Endothelial cell of umbilical vein (primary cell): Measurements from ENCODE around the gene TPK1. TPM values are rescaled to one million over a fixed set of nuclear protein-coding genes. Genes with fewer than 3 reads are reported as not detected.

Source experiments
- BruUV-seq: library from RNA; stranded (reverse); fragments of 400-500 nt; replicated peaks from 2 replicates; lab custom pipeline; 2021; lab: Mats Ljungman, UMichigan
- CTCF ChIA-PET: fragments of 300-600, 350-600 bp; sonication (Branson Sonifier 250); formaldehyde crosslinking; loops from one replicate; lab custom pipeline; 2021; ENCODE audit warnings: antibody characterized with exemption, inconsistent platforms; lab: Charles Lee
- POLR2A ChIA-PET: fragments of 300-600, 350-600 bp; sonication (Branson Sonifier 250); formaldehyde crosslinking; loops from one replicate; lab custom pipeline; 2021; ENCODE audit warnings: antibody characterized with exemption, inconsistent platforms; lab: Charles Lee
- DNase-seq: peaks from one replicate; pipeline ENCODE4 v3.0.0-alpha.2; 2011; ENCODE audit warnings: low read depth, low spot score
- FAIRE-seq: peaks from 2 replicates; lab custom pipeline; 2011; peaks lifted over from hg19 to GRCh38; lab: Jason Lieb, UNC
- H2AFZ ChIP-seq: 2 replicates; pipeline ENCODE4 v1.6.0; 2012; ENCODE audit warnings: low read depth, low read length, control low read depth, inconsistent platforms
- H3K27ac ChIP-seq: 2 replicates; pipeline ENCODE4 v1.5.1; 2011; ENCODE audit warnings: low read depth, mild to moderate bottlenecking, control low read depth, low read length, moderate library complexity; ENCODE audit not compliant: insufficient read depth
- H3K27me3 ChIP-seq, 2 experiments: 2 replicates each; pipeline versions ENCODE4 v1.6.0 to v1.6.1; 2011; ENCODE audit warnings: low read length in 2 of 2, mixed read lengths in 1 of 2; ENCODE audit not compliant: control insufficient read depth in 2 of 2, insufficient read depth in 2 of 2
- H3K36me3 ChIP-seq, 2 experiments: 2 replicates in 1 of 2; 3 replicates in 1 of 2; pipeline ENCODE4 v1.5.1; 2011; ENCODE audit warnings: low read length in 2 of 2, mild to moderate bottlenecking in 1 of 2, moderate library complexity in 1 of 2; ENCODE audit not compliant: control insufficient read depth in 2 of 2, insufficient read depth in 2 of 2; ENCODE audit errors: extremely low read depth in 1 of 2
- H3K4me1 ChIP-seq: 3 replicates; pipeline ENCODE4 v1.5.1; 2011; ENCODE audit warnings: mild to moderate bottlenecking, low read length; ENCODE audit not compliant: control insufficient read depth, insufficient read depth; ENCODE audit errors: extremely low read depth
- H3K4me2 ChIP-seq: 2 replicates; pipeline ENCODE4 v1.6.1; 2011; ENCODE audit warnings: low read length, control low read depth, mixed read lengths; ENCODE audit not compliant: insufficient read depth
- H3K4me3 ChIP-seq, 3 experiments: fragments of 200-600 bp in 1 of 3; sonication (generic), shearing (Covaris generic) in 1 of 3; replicated peaks in 1 of 3; 2 replicates each; pipeline ENCODE4 v1.5.1; 2011 to 2016; ENCODE audit warnings: control low read depth in 3 of 3, low read length in 3 of 3, mild to moderate bottlenecking in 2 of 3, inconsistent platforms in 1 of 3, low read depth in 1 of 3, moderate library complexity in 1 of 3; ENCODE audit not compliant: insufficient read depth in 1 of 3
- H3K79me2 ChIP-seq: 2 replicates; pipeline ENCODE4 v1.6.0; 2012; ENCODE audit warnings: low read length, inconsistent platforms; ENCODE audit not compliant: control insufficient read depth, insufficient read depth
- H3K9ac ChIP-seq: replicated peaks from 2 replicates; pipeline ENCODE3; 2011; ENCODE audit warnings: low read length, control low read depth; ENCODE audit not compliant: insufficient read depth; ENCODE audit errors: extremely low read depth
- H3K9me1 ChIP-seq: replicated peaks from 3 replicates; pipeline ENCODE4 v1.6.0; 2011; ENCODE audit warnings: mild to moderate bottlenecking, low read length; ENCODE audit not compliant: control insufficient read depth, insufficient read depth; ENCODE audit errors: extremely low read depth
- H3K9me3 ChIP-seq: replicated peaks from 2 replicates; pipeline ENCODE4 v1.5.1; 2012; ENCODE audit warnings: low read length, inconsistent platforms; ENCODE audit not compliant: control insufficient read depth, insufficient read depth
- H4K20me1 ChIP-seq: replicated peaks from 2 replicates; pipeline ENCODE3; 2011; ENCODE audit warnings: mild to moderate bottlenecking, low read length; ENCODE audit not compliant: control insufficient read depth, insufficient read depth; ENCODE audit errors: extremely low read depth
- EZH2 ChIP-seq: IDR thresholded peaks from 2 replicates; pipeline ENCODE4 v1.6.1; 2012; ENCODE audit warnings: borderline replicate concordance, low read depth, mild to moderate bottlenecking, moderate library complexity, low read length, inconsistent platforms; ENCODE audit not compliant: severe bottlenecking
- FOS ChIP-seq: IDR thresholded peaks from 2 replicates; pipeline ENCODE4 v1.6.1; 2011; ENCODE audit warnings: mild to moderate bottlenecking, low read length, moderate library complexity, borderline replicate concordance; ENCODE audit not compliant: insufficient read depth
- GATA2 ChIP-seq: IDR thresholded peaks from 2 replicates; pipeline ENCODE4 v1.7.0; 2011; ENCODE audit warnings: low read depth, mild to moderate bottlenecking, moderate library complexity, mixed read lengths, low read length; ENCODE audit not compliant: insufficient read length, insufficient read depth
- JUN ChIP-seq: IDR thresholded peaks from 2 replicates; pipeline ENCODE4 v1.6.1; 2011; ENCODE audit warnings: borderline replicate concordance, low read depth; ENCODE audit not compliant: insufficient read length, insufficient read depth
- MYC ChIP-seq: IDR thresholded peaks from one replicate; pipeline ENCODE4 v1.6.1; 2011; ENCODE audit warnings: mild to moderate bottlenecking, low read depth, low read length
- POLR2A ChIP-seq: IDR thresholded peaks from 2 replicates; pipeline ENCODE4 v1.6.1; 2012; ENCODE audit warnings: low read depth, mild to moderate bottlenecking, control low read depth, low read length
- POLR2AphosphoS5 ChIP-seq: IDR thresholded peaks from 2 replicates; pipeline ENCODE4 v1.6.1; 2012; ENCODE audit warnings: low read depth, mild to moderate bottlenecking, control low read depth, low read length, moderate library complexity; ENCODE audit not compliant: insufficient read depth
- dilution Hi-C: fragments of 300-500 bp; cut with MboI; formaldehyde crosslinking; loops from one replicate; pipeline ENCODE4 v1.15.0; 2019; ENCODE audit warnings: low sequenced_read_pairs; ENCODE audit not compliant: extremely low pct_ligation_motif_present
- intact Hi-C: fragments of 100-400 bp; cut with micrococcal nuclease; formaldehyde crosslinking; loops from one replicate; pipeline ENCODE4 v1.10.0; 2022
- polyA plus RNA-seq, 4 experiments: library from polyadenylated mRNA; depleted of rRNA in 3 of 4; stranded (reverse) in 3 of 4; unstranded in 1 of 4; fragments of >200 nt; gene quantifications; 2 replicates each; pipeline versions ENCODE4 v1.2.1 to v1.2.3, GENCODE V29; 2011 to 2012; ENCODE audit warnings: missing spikeins in 1 of 4
- total RNA-seq: library from RNA; stranded (reverse); gene quantifications from 2 replicates; pipeline ENCODE4 v1.2.3, GENCODE V29; 2021
- TF ChIP-seq, protein P1 (sequence below): IDR thresholded peaks from 2 replicates; pipeline ENCODE4 v1.6.1; 2011; ENCODE audit not compliant: insufficient read depth, insufficient read length
- TF ChIP-seq, protein P2 (sequence below), 2 donors: IDR thresholded peaks; 1 replicate in 1 of 2; 2 replicates in 1 of 2; pipeline ENCODE4 v1.5.1; 2011; ENCODE audit warnings: low read length in 2 of 2, mild to moderate bottlenecking in 2 of 2, moderate library complexity in 2 of 2, control low read depth in 1 of 2, inconsistent platforms in 1 of 2, low read depth in 1 of 2; ENCODE audit not compliant: insufficient read depth in 1 of 2; ENCODE audit errors: extremely low read depth in 1 of 2

Gene TPK1
- total and polyA plus RNA-seq, 2 donors (not counting 3 experiments of a cell fraction or from before 2014, with no cell fraction given): 7.5 to 9.3 TPM

DNA sequence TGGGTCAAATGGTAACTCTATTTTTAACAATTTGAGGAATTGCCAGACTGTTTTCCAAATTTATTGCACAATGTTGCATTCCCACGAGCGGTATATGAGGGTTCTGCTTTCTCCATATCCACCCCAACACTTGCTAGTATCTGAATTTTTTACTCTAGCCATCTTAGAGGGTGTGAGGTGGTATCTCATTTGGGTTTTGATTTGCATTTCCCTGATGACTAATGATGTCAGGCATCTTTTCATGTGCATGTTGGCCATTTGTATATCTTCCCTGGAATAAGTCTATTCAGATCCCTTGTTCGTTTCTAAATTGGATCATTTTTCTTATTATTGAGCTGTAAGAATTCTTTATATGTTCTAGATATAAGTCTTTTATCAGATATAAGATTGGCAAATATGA is 97.7 kb downstream of the TPK1 start:
- CTCF ChIA-PET: interaction anchor here (0.6 to 3.6 kb wide), 33 partner anchors 9 to 299 kb away, joined by 3 to 76 read pairs (median 6); partner anchors contain the start of gene TPK1

More for the DNA sequence above, 97.7 kb downstream of the TPK1 start:
- Histone ChIP-seq H3K36me3 (no peaks in the 10 kb centered on the region), H3K9ac (no peak overlapping the region), H3K79me2 (no peaks in the 10 kb centered on the region), H3K9me3 (no peaks in the 10 kb centered on the region), H3K4me2 (no peak overlapping the region), H3K4me1 (no peaks in the 10 kb centered on the region), H3K9me1 (no peaks in the 10 kb centered on the region), H3K27ac (no peak overlapping the region), H3K27me3 (no peaks in the 10 kb centered on the region), H3K4me3 (no peak overlapping the region), H2AFZ (no peak overlapping the region), H4K20me1 (no peaks in the 10 kb centered on the region)
- BruUV-seq: no TSS peak
- TF ChIP-seq JUN (no peak), MYC (no peak), EZH2 (no peak), POLR2A (no peak), GATA2 (no peak), POLR2AphosphoS5 (no peak), FOS (no peak)
- TF ChIP-seq, protein P1, sequence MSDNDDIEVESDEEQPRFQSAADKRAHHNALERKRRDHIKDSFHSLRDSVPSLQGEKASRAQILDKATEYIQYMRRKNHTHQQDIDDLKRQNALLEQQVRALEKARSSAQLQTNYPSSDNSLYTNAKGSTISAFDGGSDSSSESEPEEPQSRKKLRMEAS: no peak
- TF ChIP-seq, protein P2, sequence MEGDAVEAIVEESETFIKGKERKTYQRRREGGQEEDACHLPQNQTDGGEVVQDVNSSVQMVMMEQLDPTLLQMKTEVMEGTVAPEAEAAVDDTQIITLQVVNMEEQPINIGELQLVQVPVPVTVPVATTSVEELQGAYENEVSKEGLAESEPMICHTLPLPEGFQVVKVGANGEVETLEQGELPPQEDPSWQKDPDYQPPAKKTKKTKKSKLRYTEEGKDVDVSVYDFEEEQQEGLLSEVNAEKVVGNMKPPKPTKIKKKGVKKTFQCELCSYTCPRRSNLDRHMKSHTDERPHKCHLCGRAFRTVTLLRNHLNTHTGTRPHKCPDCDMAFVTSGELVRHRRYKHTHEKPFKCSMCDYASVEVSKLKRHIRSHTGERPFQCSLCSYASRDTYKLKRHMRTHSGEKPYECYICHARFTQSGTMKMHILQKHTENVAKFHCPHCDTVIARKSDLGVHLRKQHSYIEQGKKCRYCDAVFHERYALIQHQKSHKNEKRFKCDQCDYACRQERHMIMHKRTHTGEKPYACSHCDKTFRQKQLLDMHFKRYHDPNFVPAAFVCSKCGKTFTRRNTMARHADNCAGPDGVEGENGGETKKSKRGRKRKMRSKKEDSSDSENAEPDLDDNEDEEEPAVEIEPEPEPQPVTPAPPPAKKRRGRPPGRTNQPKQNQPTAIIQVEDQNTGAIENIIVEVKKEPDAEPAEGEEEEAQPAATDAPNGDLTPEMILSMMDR (IDR thresholded peaks at IDR 0.05; ENCODE audit: extremely low read depth in 1 of 2, insufficient read depth in 1 of 2, low read depth in 1 of 2, low read length in 2 of 2): no peak
- no peak for DNase-seq
- FAIRE-seq: no peak
- intact Hi-C loops (loop anchor here (1.0 to 10.0 kb wide), 4 partner anchors 49 to 223 kb away; no protein-coding TSS in a partner anchor), dilution Hi-C loops (no loop called here)
- POLR2A ChIA-PET: no interaction called here
